SH-SY5Y (cell line): ENCODE data around the gene DNAJB13.

ENCODE experiments used
- GATA2 ChIP-seq: IDR thresholded peaks from 2 replicates; pipeline ENCODE4 v1.6.1; 2011; ENCODE audit warnings: mild to moderate bottlenecking, low read depth, low read length
- GATA3 ChIP-seq: IDR thresholded peaks from 2 replicates; pipeline ENCODE4 v1.6.1; 2011; ENCODE audit warnings: low read depth, mild to moderate bottlenecking, low read length, moderate library complexity

Gene DNAJB13

GRCh38 chr11:73945396-73945795 is 5.4 kb upstream of the DNAJB13 start:
- no peak for TF ChIP-seq GATA2
- no peak for TF ChIP-seq GATA3

GRCh38 chr11:73946798-73947458 is 3.9 kb upstream of the DNAJB13 start:
- TF ChIP-seq GATA2 (no peak), GATA3 (no peak)

DNA sequence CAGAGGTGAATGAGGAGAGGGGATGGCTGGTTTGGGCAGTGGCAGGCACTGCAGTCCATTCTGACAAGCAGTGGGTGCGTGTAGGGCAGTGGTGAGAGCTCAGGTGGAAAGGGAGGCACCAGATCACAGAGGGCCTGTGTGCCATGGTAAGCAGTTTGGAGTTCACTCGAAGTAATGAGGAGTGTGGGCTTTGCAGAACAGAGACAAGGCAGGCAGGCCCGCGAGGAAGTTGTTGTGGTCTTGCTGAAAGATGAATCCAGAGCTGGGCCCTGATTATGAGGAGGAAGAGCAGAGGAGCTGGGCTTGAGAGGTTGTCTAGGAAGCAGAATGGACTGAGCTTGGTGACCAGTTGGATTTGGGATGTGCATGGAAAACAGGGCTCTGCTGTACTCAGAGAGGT is 1.6 kb upstream of the DNAJB13 start:
- no peak for TF ChIP-seq GATA3
- no peak for TF ChIP-seq GATA2

DNA sequence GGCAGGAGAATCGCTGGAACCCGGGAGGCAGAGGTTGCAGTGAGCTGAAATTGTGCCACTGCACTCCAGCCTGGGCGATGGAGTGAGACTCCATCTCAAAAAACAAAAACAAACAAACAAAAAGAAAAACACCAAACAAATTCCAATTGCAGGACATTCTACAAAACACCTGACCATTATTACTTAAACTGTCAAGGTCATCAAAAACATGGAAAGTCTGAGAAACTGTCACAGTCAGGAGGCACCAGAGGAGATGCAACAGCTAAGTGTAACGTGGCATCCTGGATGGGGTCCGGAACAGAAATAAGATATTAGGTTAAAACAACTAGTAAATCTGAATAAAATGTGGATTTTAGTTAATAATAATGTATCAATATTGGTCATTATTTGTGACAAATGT is 914 bp upstream of the DNAJB13 start:
- TF ChIP-seq GATA2 (no peak), GATA3 (no peak)

DNA sequence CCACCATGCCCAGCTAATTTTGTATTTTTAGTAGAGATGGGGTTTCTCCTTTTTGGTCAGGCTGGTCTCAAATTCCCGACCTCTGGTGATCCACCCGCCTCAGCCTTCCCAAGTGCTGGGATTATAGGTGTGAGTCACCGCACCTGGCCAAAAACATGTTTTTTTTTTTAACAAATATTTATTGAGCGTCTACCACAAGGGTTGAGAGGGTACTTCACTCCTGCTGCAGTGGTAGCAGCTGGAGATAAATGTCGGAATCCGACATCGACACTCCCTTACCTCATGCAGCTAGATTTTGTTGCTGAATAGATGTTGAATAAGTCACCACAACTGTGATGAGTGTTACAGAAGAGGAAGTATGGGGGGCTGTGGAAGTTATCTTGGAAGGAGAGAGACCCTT is 971 bp downstream of the DNAJB13 start:
- TF ChIP-seq GATA2 (no peak), GATA3 (no peak)

- TF ChIP-seq GATA3: no peak
- no peak for TF ChIP-seq GATA2
These were observed 6.2 kb downstream of the DNAJB13 start for GRCh38 chr11:73956876-73957653.

DNA sequence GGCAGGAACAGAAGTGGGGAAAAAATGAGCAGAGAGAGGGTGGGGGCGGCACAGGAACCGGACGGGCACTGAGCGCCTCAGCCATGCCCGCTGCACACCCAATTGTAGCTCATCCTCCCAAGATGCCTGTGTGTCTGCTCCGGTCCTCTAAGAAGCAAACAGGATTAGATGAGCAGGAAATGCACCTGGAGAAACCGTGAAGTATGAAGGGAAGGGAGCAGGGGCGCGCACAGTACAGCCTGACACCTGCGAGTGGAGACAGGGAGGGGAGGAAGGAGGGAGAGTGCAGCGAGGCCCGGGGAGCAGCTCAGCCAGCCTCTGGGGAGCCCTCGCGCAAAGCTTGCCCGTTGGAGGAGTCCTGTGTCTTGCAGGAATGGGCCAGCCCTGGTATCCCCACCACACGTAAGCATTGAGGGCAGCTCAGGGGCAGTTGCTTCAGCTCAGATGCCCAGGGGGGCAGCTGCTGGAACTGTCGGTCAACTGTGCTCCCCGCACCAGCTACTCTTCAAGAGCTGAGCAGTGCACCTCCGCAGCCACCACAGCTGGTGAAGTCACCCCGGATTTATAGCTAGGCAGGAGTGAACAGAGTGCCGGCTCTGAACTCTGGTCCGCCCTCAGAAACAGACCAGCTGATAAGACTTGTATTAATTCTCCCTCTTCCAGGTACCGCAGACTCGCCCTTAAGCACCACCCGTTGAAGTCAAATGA is 7.0 kb downstream of the DNAJB13 start:
- no peak for TF ChIP-seq GATA2
- no peak for TF ChIP-seq GATA3

DNA sequence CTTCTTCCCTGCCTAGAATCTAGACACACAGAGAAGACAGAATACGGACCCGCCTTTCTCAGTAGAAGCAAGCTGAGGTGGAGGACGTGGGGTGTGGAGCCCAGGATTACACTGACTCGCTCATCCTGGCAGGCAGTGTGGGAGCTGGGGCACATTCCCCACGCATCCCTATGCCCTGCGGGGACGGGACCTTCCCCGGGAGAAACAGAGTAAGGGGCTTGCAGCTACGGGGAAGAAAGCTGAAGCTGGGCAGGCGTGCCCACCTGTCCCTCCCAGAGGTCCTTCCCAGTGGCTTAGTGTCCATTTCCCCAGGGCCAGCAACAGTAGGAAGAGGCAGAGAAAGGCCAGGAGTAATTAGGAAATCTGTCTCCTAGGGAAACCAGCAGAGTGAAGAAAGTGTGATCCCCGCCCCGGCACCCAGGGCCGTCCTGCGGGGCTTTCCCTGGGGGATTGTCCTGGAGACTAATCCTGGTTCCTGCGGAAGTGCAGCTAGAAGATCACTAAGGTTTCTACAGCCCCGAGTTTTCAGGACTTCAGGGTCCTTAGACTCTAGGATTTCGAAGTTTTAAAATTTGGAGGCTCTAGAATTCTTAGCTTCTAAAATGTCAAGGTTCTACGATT is 7.8 kb downstream of the DNAJB13 start:
- TF ChIP-seq GATA2 (no peak), GATA3 (no peak)

GRCh38 chr11:73961321-73961720 is 10.5 kb downstream of the DNAJB13 start:
- TF ChIP-seq GATA3 (no peak), GATA2 (no peak)

- TF ChIP-seq GATA2 (no peak), GATA3 (no peak)
These were observed 11.4 kb downstream of the DNAJB13 start for GRCh38 chr11:73962101-73962705.

GRCh38 chr11:73963861-73964260 is 13.0 kb downstream of the DNAJB13 start:
- TF ChIP-seq GATA2 (no peak), GATA3 (no peak)

DNA sequence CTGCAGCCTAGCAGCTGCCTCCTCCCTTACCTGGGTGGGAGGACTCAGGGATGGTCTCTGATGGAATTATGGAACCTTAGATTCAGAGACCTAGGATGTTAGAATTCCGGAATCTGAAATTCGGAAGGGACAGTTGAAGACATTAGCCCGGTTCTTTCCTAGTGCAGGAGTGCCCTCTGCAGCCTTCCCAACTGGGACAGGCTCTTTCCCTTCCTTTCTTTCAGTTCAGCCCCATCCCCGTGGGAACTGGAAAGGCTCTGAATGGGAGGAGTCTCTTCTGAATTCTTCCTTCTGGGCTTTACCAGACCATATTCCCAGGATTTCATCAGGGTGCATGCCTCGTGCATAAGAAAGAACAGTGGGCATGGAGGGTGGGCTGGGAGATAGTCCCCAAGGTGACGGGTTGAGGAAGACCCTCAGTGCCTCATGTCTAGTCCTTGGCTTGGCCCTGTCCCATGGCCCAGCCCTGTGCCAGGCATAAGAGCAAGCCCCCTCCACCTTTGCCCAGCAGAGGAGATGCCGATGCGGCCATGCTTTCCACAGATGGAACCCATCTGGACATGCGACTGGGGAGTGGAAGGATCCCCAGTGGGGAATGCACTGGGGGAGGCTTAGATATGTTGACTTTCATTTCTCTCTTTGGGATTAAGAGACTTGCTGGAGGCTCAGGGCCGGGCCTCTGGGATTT is 14.4 kb downstream of the DNAJB13 start:
- TF ChIP-seq GATA3 (no peak), GATA2 (no peak)

DNA sequence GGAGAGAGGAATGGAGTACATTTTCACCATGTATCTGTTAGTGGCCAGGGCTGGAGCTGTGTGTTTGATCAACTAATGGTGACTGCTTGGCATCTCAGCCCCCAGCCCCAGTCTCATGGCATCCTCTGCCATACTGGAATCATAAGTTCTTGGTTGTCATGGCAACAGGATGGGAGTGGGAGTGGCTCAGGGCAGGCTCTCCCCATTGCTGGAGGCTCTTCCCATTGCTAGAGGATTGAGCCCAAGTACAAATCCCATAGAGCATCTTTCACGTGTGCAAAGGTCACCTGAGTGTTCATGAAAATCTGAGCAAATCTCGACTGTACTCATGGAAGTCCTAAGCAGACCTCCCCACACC is 14.9 kb downstream of the DNAJB13 start:
- TF ChIP-seq GATA3 (no peak), GATA2 (no peak)
